GM15510 (cell line): Measurements from ENCODE around the gene PHACTR3.

Experiments used
- POLR2A ChIP-seq: IDR thresholded peaks from 3 replicates; pipeline ENCODE4 v1.6.1; 2011; ENCODE audit warnings: borderline replicate concordance; ENCODE audit not compliant: insufficient read length; ENCODE audit errors: extremely low read depth

PHACTR3 gene

GRCh38 chr20:59831024-59831915, 226.9 kb downstream of the PHACTR3 start:
- TF ChIP-seq POLR2A: no peak

DNA sequence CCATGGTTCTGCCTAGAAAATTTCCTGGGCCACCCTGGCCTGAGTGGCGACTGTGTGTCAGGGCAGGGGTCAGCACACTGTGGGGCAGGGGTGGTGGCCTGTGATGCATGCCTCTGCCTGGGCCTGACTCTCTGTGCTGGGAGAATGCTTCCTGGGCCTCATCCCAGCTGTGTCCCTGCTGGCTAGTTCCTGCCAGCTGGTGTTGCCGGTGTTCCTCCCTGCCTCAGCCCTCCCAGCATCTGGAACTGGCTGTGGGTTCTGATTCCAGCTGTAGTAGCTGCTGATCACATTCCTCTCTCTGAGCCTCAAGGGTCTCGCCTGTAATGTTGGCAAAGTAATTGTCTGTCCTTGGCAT, 227.6 kb downstream of the PHACTR3 start:
- TF ChIP-seq POLR2A: no peak

DNA sequence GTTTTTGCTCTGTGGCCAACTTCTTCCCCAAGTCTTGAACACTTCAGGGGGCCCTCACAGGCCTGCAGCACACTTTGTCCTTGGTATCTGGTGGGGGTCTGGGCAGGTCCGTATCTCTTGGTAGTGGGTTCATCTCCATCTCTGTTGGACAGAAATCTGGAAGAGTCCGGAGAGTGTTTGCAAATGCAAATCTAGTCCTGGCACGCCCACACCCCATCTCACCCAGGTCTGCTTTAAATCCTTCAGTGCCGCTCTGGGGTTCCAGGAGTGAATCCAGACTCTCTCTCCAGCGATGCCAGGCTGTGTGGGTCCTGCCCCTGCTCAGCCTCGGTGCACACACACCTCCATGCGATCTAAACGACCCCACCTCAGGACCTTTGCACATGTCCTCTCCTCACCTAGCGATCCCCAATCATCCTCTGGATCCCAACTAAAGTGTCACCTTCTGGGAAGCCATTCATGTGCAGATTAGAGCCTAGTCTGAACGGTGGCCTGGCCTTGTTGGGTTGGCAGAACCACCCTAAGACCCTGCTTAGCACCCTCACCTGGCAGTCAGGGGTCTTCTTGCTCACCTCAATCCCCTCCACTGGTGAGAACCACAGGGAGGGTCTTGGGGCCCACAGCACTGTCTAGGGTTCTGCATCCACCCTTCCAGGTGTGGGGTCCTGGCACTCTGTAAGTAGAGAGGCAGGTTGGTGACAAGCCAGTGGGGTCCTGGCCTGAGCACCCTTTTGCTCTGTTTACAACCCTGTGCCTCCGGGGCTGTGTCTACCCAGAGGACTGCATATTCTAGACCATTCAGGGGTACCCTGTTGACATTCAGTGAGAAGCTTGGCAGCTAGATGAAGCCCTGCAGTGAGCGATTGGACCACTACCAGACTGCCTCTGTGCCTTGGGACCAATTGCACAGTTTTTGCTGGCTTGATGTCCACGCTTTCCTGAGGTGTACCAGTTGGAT, 228.3 kb downstream of the PHACTR3 start:
- no peak for TF ChIP-seq POLR2A

GRCh38 chr20:59835057-59835447, 230.7 kb downstream of the PHACTR3 start:
- TF ChIP-seq POLR2A: no peak

- TF ChIP-seq POLR2A: no peak
Observed at GRCh38 chr20:59835448-59836395, 231.4 kb downstream of the PHACTR3 start.

- no peak for TF ChIP-seq POLR2A
Observed at GRCh38 chr20:59836767-59837166, 232.4 kb downstream of the PHACTR3 start.

DNA sequence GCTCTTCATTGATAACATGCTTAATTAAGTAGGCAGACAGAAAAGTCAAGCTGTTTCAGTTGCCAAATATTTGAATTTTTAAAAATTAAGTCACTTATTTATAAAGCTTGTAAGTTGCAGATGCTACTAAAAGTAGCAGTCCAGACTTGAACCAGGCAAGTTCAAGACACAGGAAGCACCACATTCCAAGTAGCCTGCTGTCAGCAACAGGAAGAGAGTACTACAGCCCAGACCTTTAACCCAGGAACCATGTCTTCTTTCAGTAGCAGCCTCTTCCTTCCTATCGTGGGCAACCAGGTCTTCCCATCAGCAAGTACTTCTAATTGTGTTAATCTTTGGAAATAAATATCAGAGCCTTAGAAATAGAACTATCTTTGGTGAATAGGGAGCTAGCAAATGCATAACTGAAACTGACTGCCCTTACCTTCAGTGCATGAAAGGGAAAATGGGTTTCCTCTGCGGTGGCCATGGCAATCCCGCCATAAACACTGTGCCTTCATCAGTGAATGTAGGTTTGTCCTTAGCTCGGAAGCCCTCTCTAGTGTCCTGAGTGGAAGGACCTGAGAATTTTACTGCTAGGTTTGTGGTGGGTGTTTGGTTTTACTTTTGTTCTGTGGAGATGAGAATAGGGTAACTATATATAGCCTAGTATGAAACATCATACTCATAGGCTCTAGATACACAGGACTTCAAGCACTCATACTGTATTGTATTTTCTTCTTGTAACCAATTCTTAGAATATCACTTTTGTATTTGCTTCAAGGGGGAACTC, 233.5 kb downstream of the PHACTR3 start:
- no peak for TF ChIP-seq POLR2A

- TF ChIP-seq POLR2A: no peak
Observed at GRCh38 chr20:59839400-59839799, 235.1 kb downstream of the PHACTR3 start.

GRCh38 chr20:59845472-59845871, 241.1 kb downstream of the PHACTR3 start:
- TF ChIP-seq POLR2A: no peak

DNA sequence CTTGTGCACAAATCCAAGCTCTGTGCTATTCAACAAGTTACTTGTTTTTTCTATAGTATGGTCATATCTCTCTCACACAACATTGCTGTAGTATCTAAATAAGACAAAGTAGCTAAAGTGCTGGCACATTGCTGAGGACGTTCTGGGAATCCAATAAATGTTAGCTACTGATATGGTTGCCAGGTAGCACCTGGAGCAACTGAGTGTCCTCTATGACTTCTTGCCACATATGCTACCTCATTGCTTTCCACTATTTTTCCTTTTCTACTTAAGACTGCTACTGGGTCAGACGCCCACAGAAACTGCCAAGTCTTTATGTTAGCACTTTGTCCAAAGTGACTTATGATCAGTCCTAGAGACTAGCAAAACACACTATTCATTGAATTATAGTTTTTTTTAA, 243.8 kb downstream of the PHACTR3 start:
- TF ChIP-seq POLR2A: no peak

GRCh38 chr20:59850018-59850641, 245.8 kb downstream of the PHACTR3 start:
- TF ChIP-seq POLR2A: no peak

DNA sequence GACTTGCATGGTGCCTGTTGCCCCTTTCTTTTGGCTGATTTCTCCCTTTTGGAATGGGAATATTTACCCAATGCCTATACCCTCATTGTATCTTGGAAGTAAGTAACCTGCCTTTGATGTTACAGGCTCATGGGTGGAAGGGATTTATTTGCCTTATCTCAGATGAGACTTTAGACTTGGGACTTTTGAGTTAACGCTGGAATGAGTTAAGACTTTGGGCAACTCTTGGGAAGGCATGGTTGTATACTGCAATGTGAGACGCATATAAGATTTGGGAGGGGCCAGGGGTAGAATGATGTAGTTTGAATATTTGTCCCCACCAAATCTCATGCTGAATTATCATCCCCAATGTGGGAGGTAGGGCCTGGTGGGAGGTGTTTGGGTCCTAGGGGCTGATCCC, 253.6 kb downstream of the PHACTR3 start:
- TF ChIP-seq POLR2A: no peak

DNA sequence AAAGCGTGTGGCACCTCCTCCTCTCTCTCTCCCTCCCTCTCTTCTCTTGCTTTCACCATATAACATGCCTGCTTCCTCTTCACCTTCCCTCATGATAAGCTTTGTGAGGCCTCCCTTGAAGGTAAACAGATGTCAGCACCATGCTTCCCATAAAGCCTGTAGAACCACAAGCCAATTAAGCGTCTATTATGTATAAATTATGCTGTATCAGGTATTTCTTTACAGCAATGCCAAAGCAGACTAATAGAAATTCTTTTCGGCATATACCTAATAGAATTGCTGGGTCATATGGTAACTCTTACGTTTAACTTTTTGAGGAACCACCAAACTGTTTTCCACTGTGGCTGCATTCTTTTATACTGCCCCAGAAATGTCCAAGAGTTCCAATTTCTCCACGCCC, 254.1 kb downstream of the PHACTR3 start:
- TF ChIP-seq POLR2A: no peak
